Right cardiac atrium (tissue), 5 donors: ENCODE results near the gene ITGA2. TPM values are rescaled to one million over a fixed set of nuclear protein-coding genes. Genes with fewer than 3 reads are reported as not detected.
"Not testable (repeated sequence)": the region's sequence is repeated elsewhere in the genome, so short reads cannot be mapped to it uniquely, and the experiment has no call there.

ENCODE experiments used
- ATAC-seq, 2 donors: fragments of 200-7000 bp; cut with Tn5 transposase; one replicate each; pipeline versions ENCODE4 v1.8.0 to v1.9.1; 2020; ENCODE audit warnings: moderate library complexity in 2 of 2, mild to moderate bottlenecking in 1 of 2
- DNase-seq, 3 donors: peaks; one replicate each; pipeline ENCODE4 v3.0.0-alpha.2; 2020
- H3K27ac ChIP-seq: one replicate; pipeline ENCODE4 v1.5.1; 2013; ENCODE audit warnings: mild to moderate bottlenecking, low read length, control low read depth, moderate library complexity
- H3K27me3 ChIP-seq: one replicate; pipeline ENCODE4 v1.6.1; 2013; ENCODE audit not compliant: control insufficient read depth, insufficient read depth
- H3K4me1 ChIP-seq: one replicate; pipeline ENCODE4 v1.6.1; 2013; ENCODE audit warnings: low read length; ENCODE audit not compliant: control insufficient read depth, insufficient read depth
- H3K4me3 ChIP-seq: one replicate; pipeline ENCODE4 v1.5.1; 2013; ENCODE audit warnings: low read length, control low read depth
- H3K9me3 ChIP-seq: one replicate; pipeline ENCODE4 v1.6.1; 2013; ENCODE audit warnings: low read length; ENCODE audit not compliant: control insufficient read depth
- WGBS: extraction: QIAGEN DNeasy Blood & Tissue Kit; methylation state at CpG from one replicate; pipeline ENCODE4 v1.1.7; 2013; 5-methylcytosine and 5-hydroxymethylcytosine counted together
- intact Hi-C, 4 donors: fragments of 100-400 bp; cut with DNase I; formaldehyde crosslinking; loops; one replicate each; pipeline versions ENCODE4 v1.11.0 to v1.14.0; 2022 to 2023
- polyA plus RNA-seq: library from polyadenylated mRNA; stranded (reverse); fragments of 200-250 nt; gene quantifications from one replicate; pipeline ENCODE4 v1.2.3, GENCODE V29; 2013
- total RNA-seq, 4 donors: library from RNA; stranded (reverse); fragmentation: NEBNext Ultra II Directional; extraction: Animal tissue kit (Norgen Biotek cat#: 25700); gene quantifications; one replicate each; pipeline ENCODE4 v1.2.1, GENCODE V29; 2021
- donor health status: healthy with polysubstance abuse.
- donor health status: DM: no; HTN: yes; CAD: no.
- donor health status: DM: no; HTN: no; CAD: no.
- donor health status: DM: no; HTN: yes; CAD: no; lungs with severe emphysema.
- donor health status: DM: yes; HTN: yes; CAD: no.

Gene ITGA2
- total and polyA plus RNA-seq, 5 donors: 0.50 to 5.2 (median 1.7) TPM

- no peak for DNase-seq
- no peak overlapping the region for H3K27ac ChIP-seq
- H3K27me3 ChIP-seq: no peaks in the 10 kb centered on the region
- no peaks in the 10 kb centered on the region for H3K4me1 ChIP-seq
- H3K9me3 ChIP-seq: no peaks in the 10 kb centered on the region
- H3K4me3 ChIP-seq: no peak overlapping the region
- ATAC-seq: no peak
- 84% methylated on average over 6 of the region's 6 CpGs for WGBS
- intact Hi-C loops: loop anchor here in 1 of 4 donors (10.0 kb wide), 1 partner anchor 138 kb away; no protein-coding TSS in a partner anchor
Observed at GRCh38 chr5:52956915-52957747, 32.0 kb upstream of the ITGA2 start.

GRCh38 chr5:52961274-52961681 is 27.9 kb upstream of the ITGA2 start:
- intact Hi-C loops: no loop called here

GRCh38 chr5:52963636-52964035 is 25.5 kb upstream of the ITGA2 start:
- ATAC-seq: no peak
- H3K4me3 ChIP-seq: no peak overlapping the region
- no peaks in the 10 kb centered on the region for H3K4me1 ChIP-seq
- no peak for DNase-seq
- H3K9me3 ChIP-seq: no peaks in the 10 kb centered on the region
- H3K27me3 ChIP-seq: no peaks in the 10 kb centered on the region
- 97% methylated on average over 1 of the region's 1 CpG for WGBS
- H3K27ac ChIP-seq: no peak overlapping the region
- intact Hi-C loops: no loop called here

More at GRCh38 chr5:52961274-52961681, 27.9 kb upstream of the ITGA2 start:
- no peaks in the 10 kb centered on the region for H3K4me1 ChIP-seq
- H3K4me3 ChIP-seq: no peak overlapping the region
- no peaks in the 10 kb centered on the region for H3K27me3 ChIP-seq
- 19% methylated on average over 2 of the region's 2 CpGs for WGBS
- H3K9me3 ChIP-seq: no peaks in the 10 kb centered on the region
- H3K27ac ChIP-seq: no peak overlapping the region
- ATAC-seq (no peak), DNase-seq (no peak)

- ATAC-seq (no peak), DNase-seq (no peak)
- 98% methylated on average over 1 of the region's 1 CpG for WGBS
Observed at GRCh38 chr5:52964138-52964537, 25.0 kb upstream of the ITGA2 start.

GRCh38 chr5:52976157-52976556 is 13.0 kb upstream of the ITGA2 start:
- H3K4me3 ChIP-seq, H3K27ac ChIP-seq, H3K27me3 ChIP-seq, intact Hi-C loops, H3K4me1 ChIP-seq, H3K9me3 ChIP-seq, ATAC-seq: not testable (repeated sequence)
- 86% methylated on average over 7 of the region's 7 CpGs for WGBS
- DNase-seq: peak in 1 of 3 donors; percentile 49

More at GRCh38 chr5:52964138-52964537, 25.0 kb upstream of the ITGA2 start:
- Histone ChIP-seq H3K27ac (no peak overlapping the region), H3K9me3 (no peaks in the 10 kb centered on the region), H3K4me3 (no peak overlapping the region), H3K27me3 (no peaks in the 10 kb centered on the region), H3K4me1 (no peaks in the 10 kb centered on the region)
- intact Hi-C loops: no loop called here

- Histone ChIP-seq H3K27me3 (no peaks in the 10 kb centered on the region), H3K9me3 (no peaks in the 10 kb centered on the region), H3K4me3 (no peak overlapping the region), H3K4me1 (no peaks in the 10 kb centered on the region), H3K27ac (no peak overlapping the region)
- WGBS: 92% methylated on average over 7 of the region's 7 CpGs
- ATAC-seq (no peak), DNase-seq (no peak)
- intact Hi-C loops: no loop called here
Observed at GRCh38 chr5:52977264-52977897, 11.8 kb upstream of the ITGA2 start.

GRCh38 chr5:52981507-52981906 is 7.6 kb upstream of the ITGA2 start:
- ATAC-seq (peak in 1 of 2 donors; percentile 57), DNase-seq (no peak)
- H3K9me3 ChIP-seq: no peaks in the 10 kb centered on the region
- no peaks in the 10 kb centered on the region for H3K4me1 ChIP-seq
- whole genome bisulfite sequencing: 70% methylated on average over 4 of the region's 4 CpGs
- intact Hi-C loops: no loop called here
- no peaks in the 10 kb centered on the region for H3K27me3 ChIP-seq
- no peak overlapping the region for H3K4me3 ChIP-seq
- no peak overlapping the region for H3K27ac ChIP-seq

- DNase-seq (no peak), ATAC-seq (peak in 1 of 2 donors; percentile 38)
- Histone ChIP-seq H3K27ac (no peak overlapping the region), H3K4me3 (no peak overlapping the region), H3K4me1 (no peaks in the 10 kb centered on the region), H3K9me3 (no peaks in the 10 kb centered on the region), H3K27me3 (no peaks in the 10 kb centered on the region)
- WGBS: 48% methylated on average over 3 of the region's 3 CpGs
- intact Hi-C loops: no loop called here
Observed at GRCh38 chr5:52983731-52984636, 5.2 kb upstream of the ITGA2 start.

GRCh38 chr5:52985306-52985705 is 3.8 kb upstream of the ITGA2 start:
- intact Hi-C loops: no loop called here
- Histone ChIP-seq H3K27me3 (no peaks in the 10 kb centered on the region), H3K9me3 (no peaks in the 10 kb centered on the region), H3K4me3 (no peak overlapping the region), H3K27ac (no peak overlapping the region), H3K4me1 (no peaks in the 10 kb centered on the region)
- no peak for ATAC-seq
- WGBS: 95% methylated on average over 3 of the region's 3 CpGs
- no peak for DNase-seq

GRCh38 chr5:52987711-52988331 is 1.3 kb upstream of the ITGA2 start:
- intact Hi-C loops: no loop called here
- Histone ChIP-seq H3K4me3 (no peak overlapping the region), H3K9me3 (no peaks in the 10 kb centered on the region), H3K4me1 (no peaks in the 10 kb centered on the region), H3K27ac (no peak overlapping the region), H3K27me3 (no peaks in the 10 kb centered on the region)
- 68% methylated on average over 4 of the region's 4 CpGs for WGBS
- ATAC-seq (peak in 1 of 2 donors; percentile 19), DNase-seq (no peak)
